G401 (cell line): ENCODE results near the gene MRPL11. TPM values are rescaled to one million over a fixed set of nuclear protein-coding genes. Genes with fewer than 3 reads are reported as not detected.

ENCODE experiments used
- DNase-seq: peaks from one replicate; pipeline ENCODE4 v3.0.0-alpha.2; 2015; ENCODE audit warnings: low spot score
- in situ Hi-C: cut with HindIII; loops from 2 replicates; pipeline ENCODE4 v1.10.0; 2016; ENCODE audit warnings: low sequenced_read_pairs, mixed read lengths
- total RNA-seq: library from RNA; depleted of rRNA; stranded (reverse); fragments of >200 nt; shearing (Covaris generic); gene quantifications from 2 replicates; pipeline ENCODE4 v1.2.3, GENCODE V29; 2014; rRNA removed

The MRPL11 gene
- 129 and 148 TPM in 2 replicates for total RNA-seq

DNA sequence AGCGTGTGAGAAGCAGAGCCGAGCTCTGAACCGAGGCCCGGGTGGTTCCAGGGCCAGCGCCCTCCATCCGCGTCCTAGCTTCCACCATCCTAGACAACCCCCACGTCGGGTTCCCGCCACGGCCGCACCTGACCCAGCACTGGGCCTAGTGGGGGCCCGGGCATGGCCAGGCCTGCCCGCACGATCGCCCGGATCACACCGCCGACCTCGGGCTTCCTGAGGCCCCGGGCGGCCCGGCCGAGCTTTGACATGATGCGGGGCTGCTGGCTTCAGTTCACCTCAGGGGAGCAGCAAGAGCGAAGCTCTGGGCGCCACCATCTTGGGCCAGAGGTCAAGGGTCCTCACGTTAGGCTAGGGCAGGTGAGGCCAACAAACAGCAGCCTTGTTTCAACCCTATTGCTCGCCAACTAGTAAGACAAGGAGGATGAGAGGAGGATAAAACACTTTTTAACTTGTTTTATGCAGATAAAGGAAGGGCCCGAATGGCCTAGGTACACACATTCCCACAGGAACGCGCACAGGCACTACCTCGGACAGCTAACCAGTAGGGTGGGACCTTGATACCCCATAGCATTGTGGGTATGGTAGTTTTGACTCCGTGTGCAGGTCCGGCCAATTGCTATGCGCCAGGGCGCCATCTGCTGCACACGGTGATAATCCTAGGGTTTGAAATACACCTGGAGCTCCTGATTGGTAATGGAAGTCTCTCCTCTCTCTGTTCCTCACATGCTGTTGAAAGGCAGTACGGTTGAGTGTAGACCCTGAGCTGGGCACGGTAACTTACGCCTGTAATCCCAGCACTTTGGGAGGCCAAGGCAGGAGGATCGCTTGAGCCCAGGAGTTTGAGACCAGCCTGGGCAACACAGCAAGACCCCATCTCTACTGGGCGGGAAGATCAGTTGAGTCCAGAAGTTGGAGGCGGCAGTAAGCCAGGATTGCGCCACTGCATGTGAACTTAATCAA, at the start of gene MRPL11:
TSS of gene MRPL11 (minus strand) at position 345 of the 963 bp plus-strand sequence. CDS start at position 251, 94 bp downstream.
- peak; percentile 97 for DNase-seq
- in situ Hi-C loops = no loop called here

GRCh38 chr11:66484806-66485380, 46.2 kb upstream of the MRPL11 start:
- in situ Hi-C loops = no loop called here
- DNase-seq = no peak

- in situ Hi-C loops = no loop called here
Observed at GRCh38 chr11:66480117-66480938, 41.7 kb upstream of the MRPL11 start, which contains the start of gene DPP3. TSS of gene DPP3 (plus strand) at chr11:66480434. CDS start at chr11:66482201, 1,767 bp downstream.

DNA sequence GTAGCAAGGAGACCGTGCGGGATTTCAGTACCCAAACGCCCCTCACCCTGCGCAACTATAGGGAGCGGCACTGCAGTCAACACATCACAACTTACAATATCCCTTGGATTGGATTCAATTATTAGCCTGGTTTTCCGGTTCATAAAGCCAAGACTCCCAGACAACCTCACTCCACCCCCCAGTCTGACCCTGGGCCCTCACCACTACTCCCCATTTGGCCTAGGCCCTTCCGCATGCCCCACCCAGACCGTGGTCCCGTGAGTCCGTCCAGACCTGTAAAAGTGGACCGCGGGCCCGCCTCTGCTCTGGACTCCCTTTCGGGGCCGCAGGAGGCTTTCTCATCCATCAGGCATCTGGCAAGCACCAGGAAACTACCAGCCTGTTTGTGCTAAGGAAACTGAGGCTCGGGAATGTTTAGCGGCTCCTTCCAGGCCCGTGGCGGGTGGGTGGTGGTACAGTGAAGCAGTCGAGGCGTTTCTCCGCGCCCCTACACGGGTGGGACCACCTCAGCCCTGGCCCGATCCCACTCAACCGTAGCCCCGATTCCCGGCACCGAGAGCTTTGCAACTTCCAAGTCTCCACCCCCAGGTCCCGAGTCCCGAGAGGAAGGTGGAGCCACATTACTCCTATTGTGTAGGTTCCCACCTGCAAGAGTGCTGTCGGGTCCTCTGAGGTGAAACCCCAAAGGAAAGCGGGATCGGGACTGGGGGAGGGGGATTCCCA, 40.9 kb upstream of the MRPL11 start:
- no peak for DNase-seq
- in situ Hi-C loops = no loop called here

More at GRCh38 chr11:66480117-66480938, 41.7 kb upstream of the MRPL11 start, which contains the start of gene DPP3:
- DNase-seq = peak; percentile 97

DNA sequence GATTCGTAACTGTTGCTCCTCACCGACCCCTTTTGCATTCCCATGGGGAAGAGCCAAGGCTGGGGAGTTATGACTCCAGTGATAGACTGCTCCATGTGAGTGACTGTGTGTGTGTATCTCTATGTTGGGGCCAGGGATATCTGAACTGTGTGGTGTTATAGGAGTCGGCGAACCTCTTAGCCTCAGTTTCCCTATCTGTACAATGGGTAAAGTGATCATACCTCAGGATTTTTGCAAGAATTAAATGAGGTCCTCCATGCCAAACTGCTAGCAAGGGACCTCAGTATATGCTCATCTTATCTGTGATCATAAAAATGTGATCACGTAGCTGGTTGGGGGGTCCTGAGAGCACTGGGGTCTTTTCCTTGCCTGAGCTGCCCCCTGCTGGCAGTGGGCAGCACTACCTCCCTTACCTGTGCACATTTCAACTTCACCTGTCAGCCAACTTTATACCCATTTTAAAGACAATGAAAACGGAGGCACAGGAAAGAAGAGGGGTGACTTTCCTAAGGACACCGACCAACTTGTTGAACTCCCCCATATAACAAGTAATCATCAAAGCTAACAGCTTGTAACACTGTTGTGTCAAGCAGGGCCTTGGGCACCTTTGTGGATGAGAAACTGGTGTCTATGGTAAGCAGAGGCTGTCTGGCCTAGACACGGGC, 40.2 kb upstream of the MRPL11 start:
- peak; percentile 23 for DNase-seq
- in situ Hi-C loops = no loop called here

DNA sequence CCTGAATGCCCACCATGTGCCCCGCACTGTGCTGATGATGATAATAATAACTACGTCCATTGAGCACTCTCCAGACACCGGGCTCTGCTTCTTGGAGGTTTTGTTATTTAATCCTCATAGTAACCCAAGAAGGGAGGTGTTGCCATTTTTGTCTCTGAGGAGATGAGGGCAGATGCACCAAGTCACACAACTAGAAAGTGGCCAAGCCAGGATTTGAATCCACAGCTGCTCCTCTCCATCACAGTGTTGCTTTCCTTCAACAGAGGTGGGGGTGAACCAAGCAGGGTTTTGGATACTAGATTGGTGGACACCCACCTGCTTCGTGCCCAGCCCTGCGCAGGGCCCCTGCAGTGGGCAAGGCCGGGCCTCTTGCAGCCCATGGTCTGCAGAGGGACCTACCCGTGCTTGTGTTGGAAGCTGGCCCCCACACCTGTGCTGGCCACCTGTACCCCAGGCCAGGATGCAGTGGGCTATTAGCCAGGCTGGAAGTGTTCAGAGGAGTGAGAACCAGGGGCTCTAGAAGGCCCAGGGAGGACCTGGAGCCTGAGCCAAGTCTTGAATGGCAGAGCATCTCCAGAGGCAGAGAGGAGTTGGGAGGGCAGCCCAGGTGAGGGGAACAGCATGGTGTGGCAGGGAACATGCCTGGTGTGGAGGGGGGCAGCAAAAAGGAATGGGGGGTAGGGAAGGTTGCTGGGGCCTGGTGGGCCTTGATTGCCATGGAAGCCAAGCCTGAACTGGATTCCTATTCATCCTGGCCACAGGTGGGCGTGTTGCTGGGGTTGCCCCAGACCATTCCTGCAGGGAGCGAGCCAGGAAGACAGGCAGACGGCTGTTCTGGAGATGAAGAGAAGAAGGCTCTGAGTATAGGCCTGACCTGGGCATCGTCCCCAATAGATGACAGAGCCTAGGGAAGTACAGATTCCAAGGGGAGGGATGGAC, 38.9 kb upstream of the MRPL11 start:
- in situ Hi-C loops = no loop called here
- DNase-seq = no peak

GRCh38 chr11:66476841-66477251, 38.2 kb upstream of the MRPL11 start:
- in situ Hi-C loops = no loop called here
- DNase-seq = peak; percentile 62

DNA sequence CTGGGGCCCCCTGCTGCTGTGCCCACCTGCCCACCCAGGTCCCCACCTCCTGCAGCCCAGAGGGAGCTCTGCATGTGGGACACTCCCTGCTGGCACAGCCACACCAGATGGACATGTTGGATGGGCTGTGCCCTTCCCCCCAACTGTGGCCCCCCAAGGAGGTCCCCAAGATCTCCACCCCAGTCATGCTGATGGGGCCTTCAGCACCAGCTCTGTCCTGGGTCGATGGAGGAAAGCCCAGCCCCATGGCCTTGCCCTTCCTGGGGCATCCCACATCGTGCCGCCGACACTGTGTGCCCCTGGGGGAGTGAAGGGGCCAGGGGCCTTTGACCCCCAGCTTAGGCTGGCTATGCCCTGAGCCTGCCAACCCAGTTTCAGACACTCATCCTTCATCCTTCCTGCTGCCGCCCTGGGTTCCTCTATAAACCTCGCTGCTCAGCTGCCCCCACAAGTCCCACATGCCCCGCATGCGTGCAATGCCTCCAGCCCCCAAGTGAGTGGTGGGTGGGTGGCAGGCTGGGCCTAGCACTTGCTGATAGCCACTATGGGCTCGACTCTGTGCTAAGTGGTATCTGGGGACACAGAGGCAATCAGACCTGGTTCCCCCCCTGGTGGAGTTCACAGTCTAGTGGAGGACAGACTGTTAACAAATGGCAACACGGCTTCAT, 37.7 kb upstream of the MRPL11 start:
- in situ Hi-C loops = no loop called here
- no peak for DNase-seq

DNA sequence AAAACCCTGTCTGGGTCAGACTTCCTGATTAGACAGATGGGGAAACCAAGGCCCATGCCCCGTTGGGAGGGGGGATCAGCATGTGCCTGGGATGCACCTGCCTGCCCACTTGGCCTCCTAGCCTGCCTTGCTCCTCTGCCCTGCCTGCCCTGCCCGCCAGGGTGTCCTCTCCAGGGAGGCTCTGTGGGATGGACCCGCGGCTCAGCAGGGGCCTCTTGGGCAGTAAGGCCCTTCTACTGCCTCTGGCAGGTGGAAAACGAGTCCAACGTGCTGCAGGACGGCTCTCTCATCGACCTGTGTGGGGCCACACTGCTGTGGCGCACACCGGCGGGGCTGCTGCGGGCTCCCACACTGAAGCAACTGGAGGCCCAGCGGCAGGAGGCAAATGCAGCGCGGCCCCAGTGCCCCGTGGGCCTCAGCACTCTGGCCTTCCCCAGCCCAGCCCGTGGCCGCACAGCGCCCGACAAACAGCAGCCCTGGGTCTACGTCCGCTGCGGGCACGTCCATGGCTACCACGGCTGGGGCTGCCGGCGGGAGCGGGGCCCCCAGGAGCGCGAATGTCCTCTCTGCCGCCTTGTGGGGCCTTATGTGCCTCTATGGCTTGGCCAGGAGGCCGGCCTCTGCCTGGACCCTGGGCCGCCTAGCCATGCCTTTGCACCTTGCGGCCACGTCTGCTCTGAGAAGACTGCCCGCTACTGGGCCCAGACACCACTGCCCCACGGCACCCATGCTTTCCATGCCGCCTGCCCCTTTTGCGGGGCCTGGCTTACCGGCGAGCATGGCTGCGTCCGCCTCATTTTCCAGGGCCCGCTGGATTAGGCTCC, 36.9 kb upstream of the MRPL11 start:
- in situ Hi-C loops = no loop called here
- DNase-seq = no peak

DNA sequence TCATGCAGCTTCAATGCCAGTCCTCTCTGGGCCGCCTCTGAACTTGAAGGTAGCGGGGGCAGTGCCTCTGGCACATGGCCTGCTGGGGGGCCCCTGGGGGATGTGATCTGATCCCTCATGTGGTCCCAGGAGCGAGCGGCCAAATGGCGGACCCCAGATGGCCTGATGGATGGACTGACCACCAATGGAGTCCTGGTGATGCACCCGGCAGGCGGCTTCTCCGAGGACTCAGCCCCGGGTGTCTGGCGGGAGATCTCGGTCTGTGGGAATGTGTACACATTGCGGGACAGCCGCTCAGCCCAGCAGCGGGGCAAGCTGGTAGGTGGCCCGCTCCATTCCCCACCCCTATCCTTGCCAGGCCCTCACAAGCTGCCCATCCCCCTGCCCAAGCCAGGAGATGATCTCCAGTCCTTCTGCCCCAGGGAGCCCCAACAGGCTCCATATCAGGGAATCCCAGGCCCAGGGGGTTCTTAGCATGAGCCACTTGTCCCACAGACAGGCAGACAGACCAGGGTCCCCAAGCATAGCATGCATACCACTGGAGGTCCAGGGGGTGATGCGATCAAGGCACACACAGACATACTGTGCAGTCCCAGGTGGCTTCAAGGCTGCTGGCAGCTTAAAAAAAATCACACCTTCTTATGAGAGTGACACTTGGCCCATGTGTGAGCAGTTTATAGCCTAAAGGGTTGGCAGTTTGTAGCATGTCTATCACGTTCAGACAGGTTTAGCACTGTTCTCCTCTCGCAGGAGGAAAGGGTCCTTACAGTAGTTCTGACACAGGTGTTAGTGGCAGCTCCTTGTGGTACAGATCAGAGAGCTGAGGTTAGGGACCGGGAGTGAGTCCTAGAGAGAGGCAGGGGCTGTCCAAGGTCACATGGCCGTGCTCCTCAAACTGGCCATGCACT, 35.2 kb upstream of the MRPL11 start:
- DNase-seq = no peak
- in situ Hi-C loops = no loop called here

GRCh38 chr11:66473167-66473566, 34.5 kb upstream of the MRPL11 start:
- no peak for DNase-seq
- in situ Hi-C loops = no loop called here

DNA sequence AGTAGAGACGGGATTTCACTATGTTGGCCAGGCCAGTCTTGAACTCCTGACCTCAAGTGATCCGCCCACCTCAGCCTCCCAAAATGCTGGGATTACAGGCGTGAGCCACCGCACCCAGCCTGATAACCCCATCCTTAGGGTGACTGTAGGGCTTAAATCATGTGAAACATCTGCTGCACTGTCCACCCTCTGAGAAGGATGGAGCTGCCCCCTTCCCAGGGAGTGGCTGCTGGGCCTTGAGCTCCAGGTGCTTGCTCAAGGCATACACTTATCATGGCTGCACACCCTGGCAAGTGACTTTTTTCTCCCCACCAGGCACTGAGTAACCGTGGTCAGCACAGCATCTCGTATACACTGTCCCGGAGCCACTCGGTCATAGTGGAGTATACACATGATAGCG, 33.4 kb upstream of the MRPL11 start:
- DNase-seq = no peak
- in situ Hi-C loops = no loop called here

- in situ Hi-C loops = no loop called here
Observed at GRCh38 chr11:66471142-66471541, 32.5 kb upstream of the MRPL11 start.

DNA sequence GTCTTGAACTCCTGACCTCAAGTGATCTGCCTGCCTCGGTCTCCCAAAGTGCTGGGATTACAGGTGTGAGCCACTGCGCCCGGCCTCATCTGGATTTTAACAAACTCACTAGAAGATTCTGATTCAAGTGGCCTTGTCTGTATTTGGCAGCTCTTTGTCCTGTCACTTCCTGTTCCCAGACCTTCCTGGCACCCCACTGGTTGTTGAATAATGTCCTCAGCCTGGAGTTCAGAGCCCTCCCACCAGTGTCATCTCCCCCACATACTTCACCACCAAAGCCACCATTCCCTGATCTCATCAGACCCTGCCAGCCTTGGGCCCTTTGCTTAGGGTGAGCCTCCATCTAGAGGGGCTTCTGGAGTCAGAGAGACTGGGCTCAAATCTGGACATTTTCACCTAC, 31.4 kb upstream of the MRPL11 start:
- in situ Hi-C loops = no loop called here
- DNase-seq = no peak

More at GRCh38 chr11:66471142-66471541, 32.5 kb upstream of the MRPL11 start:
- no peak for DNase-seq

DNA sequence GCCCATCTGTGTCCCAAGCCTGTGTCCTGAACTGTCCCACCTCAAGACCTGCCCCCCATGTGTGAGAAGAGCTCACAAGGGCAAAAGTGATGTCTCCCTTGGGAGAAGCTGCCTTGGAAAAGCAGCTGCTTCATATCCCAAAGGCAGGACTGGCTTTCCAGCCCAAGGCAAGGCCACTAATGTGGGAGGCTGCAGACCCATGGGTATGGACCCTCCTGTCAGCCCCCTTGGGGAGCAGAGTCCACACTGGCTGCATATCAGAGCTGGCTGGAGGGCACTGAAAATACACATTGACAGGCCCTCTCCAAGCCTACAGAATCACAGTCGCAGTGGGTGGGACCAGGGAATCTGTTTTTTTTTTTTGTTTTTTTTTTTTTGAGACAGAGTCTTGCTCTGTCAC, 30.8 kb upstream of the MRPL11 start:
- in situ Hi-C loops = no loop called here
- DNase-seq = no peak
